ENCODE data around the gene MMP19.

DNA sequence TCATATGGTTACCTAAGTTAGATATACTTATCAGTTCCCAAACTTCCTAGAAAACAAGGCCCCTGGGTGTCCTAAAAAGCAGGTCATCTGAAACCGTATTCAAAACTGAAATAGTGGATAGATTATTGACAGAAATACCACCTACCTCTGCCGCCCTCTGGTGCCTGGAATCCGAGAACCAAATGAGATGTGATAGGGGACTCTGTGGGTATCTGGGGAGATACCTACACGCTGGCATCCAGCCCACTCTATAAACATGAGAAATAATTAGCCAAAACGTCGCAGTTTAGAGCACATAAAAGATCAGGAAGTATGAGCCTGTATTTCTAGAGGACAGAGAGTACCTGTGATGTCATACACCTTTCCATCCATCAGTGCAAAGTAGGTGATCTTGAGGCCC is 20.5 kb downstream of the MMP19 start:
- TF ChIP-seq, protein P1, sequence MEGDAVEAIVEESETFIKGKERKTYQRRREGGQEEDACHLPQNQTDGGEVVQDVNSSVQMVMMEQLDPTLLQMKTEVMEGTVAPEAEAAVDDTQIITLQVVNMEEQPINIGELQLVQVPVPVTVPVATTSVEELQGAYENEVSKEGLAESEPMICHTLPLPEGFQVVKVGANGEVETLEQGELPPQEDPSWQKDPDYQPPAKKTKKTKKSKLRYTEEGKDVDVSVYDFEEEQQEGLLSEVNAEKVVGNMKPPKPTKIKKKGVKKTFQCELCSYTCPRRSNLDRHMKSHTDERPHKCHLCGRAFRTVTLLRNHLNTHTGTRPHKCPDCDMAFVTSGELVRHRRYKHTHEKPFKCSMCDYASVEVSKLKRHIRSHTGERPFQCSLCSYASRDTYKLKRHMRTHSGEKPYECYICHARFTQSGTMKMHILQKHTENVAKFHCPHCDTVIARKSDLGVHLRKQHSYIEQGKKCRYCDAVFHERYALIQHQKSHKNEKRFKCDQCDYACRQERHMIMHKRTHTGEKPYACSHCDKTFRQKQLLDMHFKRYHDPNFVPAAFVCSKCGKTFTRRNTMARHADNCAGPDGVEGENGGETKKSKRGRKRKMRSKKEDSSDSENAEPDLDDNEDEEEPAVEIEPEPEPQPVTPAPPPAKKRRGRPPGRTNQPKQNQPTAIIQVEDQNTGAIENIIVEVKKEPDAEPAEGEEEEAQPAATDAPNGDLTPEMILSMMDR (conservative IDR thresholded peaks at IDR 0.05 in 1 of 2, IDR thresholded peaks at IDR 0.05 in 1 of 2; ENCODE audit: extremely low read depth in 1 of 2, insufficient read depth in 1 of 2, low read depth in 1 of 2, low read length in 2 of 2): peak; percentile 25 to 46
- no peak for TF ChIP-seq EZH2 (IDR thresholded peaks at IDR 0.05; ENCODE audit: borderline replicate concordance, low read length)

Data from mammary epithelial cell (primary cell).